IgD-negative memory B cell (primary cell): Measurements from ENCODE around the gene ZNF407. TPM values are rescaled to one million over a fixed set of nuclear protein-coding genes. Genes with fewer than 3 reads are reported as not detected.
"Not testable (repeated sequence)": the region's sequence is repeated elsewhere in the genome, so short reads cannot be mapped to it uniquely, and the experiment has no call there.

Source experiments
- H3K27ac Mint-ChIP-seq, 3 donors: one replicate each; pipeline ENCODE4 v1.8.0; 2020 to 2022; ENCODE audit warnings: mild to moderate bottlenecking in 3 of 3, mixed read lengths in 3 of 3, moderate library complexity in 1 of 3
- H3K27me3 Mint-ChIP-seq: one replicate; pipeline ENCODE4 v1.8.0; 2021; ENCODE audit warnings: mixed read lengths
- H3K36me3 Mint-ChIP-seq: one replicate; pipeline ENCODE4 v1.8.0; 2020; ENCODE audit warnings: mild to moderate bottlenecking, mixed read lengths
- H3K4me1 Mint-ChIP-seq, 3 donors: one replicate each; pipeline ENCODE4 v1.8.0; 2020 to 2022; ENCODE audit warnings: mixed read lengths in 3 of 3, mild to moderate bottlenecking in 1 of 3
- H3K4me3 Mint-ChIP-seq, 4 donors: one replicate each; pipeline ENCODE4 v1.8.0; 2020 to 2022; ENCODE audit warnings: mild to moderate bottlenecking in 4 of 4, mixed read lengths in 4 of 4, moderate library complexity in 3 of 4
- H3K9me3 Mint-ChIP-seq, 3 donors: one replicate each; pipeline ENCODE4 v1.8.0; 2020 to 2021; ENCODE audit warnings: mixed read lengths in 3 of 3, mild to moderate bottlenecking in 1 of 3
- polyA plus RNA-seq: library from polyadenylated mRNA; unstranded; fragments of 300-500 nt; fragmentation: Illumina TruSeq; gene quantifications from one replicate; pipeline ENCODE4 v1.2.3, GENCODE V29; 2021

ZNF407 gene
- 3.8 TPM for polyA plus RNA-seq

- no peaks in the 10 kb centered on the region for H3K9me3 Mint-ChIP-seq
- H3K36me3 Mint-ChIP-seq = peaks cover 8% of the 10 kb centered on the region
Measured at GRCh38 chr18:74597662-74598349, at the start of gene ZNF407. Gene ZNF407 (plus strand): TSS chr18:74597870. CDS start chr18:74631020, 33,150 bp downstream.

DNA sequence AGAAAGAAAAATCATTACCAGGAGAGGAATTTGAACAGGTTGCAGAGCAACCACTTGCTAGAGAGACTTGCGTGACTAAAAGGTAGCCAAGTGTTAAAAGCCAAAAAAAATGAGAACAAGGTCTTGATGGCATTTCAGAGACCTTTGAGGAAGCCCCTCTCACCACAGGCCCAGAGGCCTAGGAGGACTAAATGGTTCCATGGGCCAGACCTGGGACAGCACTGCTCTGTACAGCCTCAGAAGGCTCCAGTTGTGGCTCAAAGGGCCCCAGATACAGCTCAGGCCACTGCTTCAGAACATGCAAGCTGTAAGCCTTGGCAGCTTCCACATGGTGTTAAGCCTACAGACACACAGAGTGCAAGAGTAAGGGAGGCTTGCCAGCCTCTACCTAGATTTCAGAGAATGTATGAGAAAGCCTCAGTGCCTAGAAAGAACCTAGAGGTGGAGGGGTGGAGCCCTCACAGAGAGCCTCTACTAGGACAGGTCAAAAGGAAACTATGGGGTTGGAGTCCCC lies 48.0 kb upstream of the ZNF407 start:
- peaks cover 1% of the 10 kb centered on the region for H3K27me3 Mint-ChIP-seq
- no peak overlapping the region for H3K27ac Mint-ChIP-seq
- peaks cover 0 to 2% (median 2%) of the 10 kb centered on the region in 3 donors for H3K4me1 Mint-ChIP-seq
- peaks cover 1% of the 10 kb centered on the region for H3K36me3 Mint-ChIP-seq
- peak overlapping the region in 1 of 4 donors; percentile 30 for H3K4me3 Mint-ChIP-seq
- H3K9me3 Mint-ChIP-seq = peaks cover 2 to 13% (median 11%) of the 10 kb centered on the region in 3 donors

More at GRCh38 chr18:74597662-74598349, at the start of gene ZNF407:
- peaks cover 29 to 47% (median 43%) of the 10 kb centered on the region in 3 donors for H3K4me1 Mint-ChIP-seq
- H3K4me3 Mint-ChIP-seq = peak within 1 kb of the TSS; percentile 93 to 99 (median 98)
- peak within 1 kb of the TSS; percentile 99 for H3K27ac Mint-ChIP-seq
- no peaks in the 10 kb centered on the region for H3K27me3 Mint-ChIP-seq

DNA sequence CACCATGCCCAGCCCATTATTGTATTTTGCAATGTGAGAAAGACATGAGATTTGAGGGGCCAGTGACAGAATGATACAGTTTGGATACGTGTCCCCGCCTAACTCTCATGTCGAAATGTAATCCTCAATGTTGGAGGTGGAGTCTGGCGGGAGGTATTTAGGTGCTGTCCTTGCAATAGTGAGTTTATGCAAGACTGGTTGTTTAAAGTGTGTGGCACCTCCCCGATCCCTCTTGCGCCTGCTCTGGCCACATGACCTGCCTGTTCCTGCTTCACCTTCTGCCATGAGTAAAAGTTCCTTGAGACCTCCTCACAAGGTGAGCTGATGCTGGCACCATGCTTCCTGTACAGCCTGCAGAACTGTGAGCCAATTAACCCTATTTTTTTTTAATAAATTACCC lies 46.8 kb upstream of the ZNF407 start:
- H3K9me3 Mint-ChIP-seq = peaks cover 2 to 13% (median 11%) of the 10 kb centered on the region in 3 donors
- peaks cover 1% of the 10 kb centered on the region for H3K27me3 Mint-ChIP-seq
- H3K36me3 Mint-ChIP-seq = peaks cover 1% of the 10 kb centered on the region
- H3K4me1 Mint-ChIP-seq = peaks cover 0 to 2% (median 2%) of the 10 kb centered on the region in 3 donors
- H3K27ac Mint-ChIP-seq = no peak overlapping the region
- H3K4me3 Mint-ChIP-seq = peak overlapping the region in 1 of 4 donors; percentile 78

DNA sequence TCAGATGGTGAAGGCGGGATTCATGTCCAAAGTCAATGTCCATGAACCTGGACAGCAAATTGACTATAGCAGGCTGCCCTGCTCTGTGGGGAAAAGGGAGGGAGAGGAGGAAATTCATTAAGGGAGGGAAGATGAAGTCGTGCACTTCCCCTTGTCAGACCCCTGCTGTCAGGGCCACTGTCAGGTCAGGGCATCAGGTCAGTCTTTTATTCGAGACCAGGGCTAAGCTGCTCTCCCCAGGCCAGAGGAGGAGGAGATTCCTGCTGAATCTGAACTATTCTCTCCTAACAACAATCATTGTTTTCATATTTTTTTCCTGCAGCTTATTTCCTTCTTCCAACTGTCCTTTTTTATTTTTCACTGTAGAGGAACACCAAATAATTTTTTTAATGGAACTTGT lies 46.2 kb upstream of the ZNF407 start:
- peaks cover 1% of the 10 kb centered on the region for H3K27me3 Mint-ChIP-seq
- H3K4me3 Mint-ChIP-seq = no peak overlapping the region
- peaks cover 0 to 2% (median 2%) of the 10 kb centered on the region in 3 donors for H3K4me1 Mint-ChIP-seq
- peaks cover 1% of the 10 kb centered on the region for H3K36me3 Mint-ChIP-seq
- H3K27ac Mint-ChIP-seq = no peak overlapping the region
- H3K9me3 Mint-ChIP-seq = peaks cover 2 to 13% (median 11%) of the 10 kb centered on the region in 3 donors

- no peak overlapping the region for H3K27ac Mint-ChIP-seq
- H3K4me3 Mint-ChIP-seq = peak overlapping the region in 1 of 4 donors; percentile 56
- peaks cover 1% of the 10 kb centered on the region for H3K27me3 Mint-ChIP-seq
- H3K4me1 Mint-ChIP-seq = peaks cover 0 to 2% (median 2%) of the 10 kb centered on the region in 3 donors
- peaks cover 2 to 13% (median 11%) of the 10 kb centered on the region in 3 donors for H3K9me3 Mint-ChIP-seq
- peaks cover 1% of the 10 kb centered on the region for H3K36me3 Mint-ChIP-seq
Measured at GRCh38 chr18:74551936-74552555, 45.6 kb upstream of the ZNF407 start.

- peaks cover 0 to 2% (median 2%) of the 10 kb centered on the region in 3 donors for H3K4me1 Mint-ChIP-seq
- peaks cover 1% of the 10 kb centered on the region for H3K36me3 Mint-ChIP-seq
- H3K4me3 Mint-ChIP-seq = no peak overlapping the region
- H3K9me3 Mint-ChIP-seq = no peaks in the 10 kb centered on the region
- no peak overlapping the region for H3K27ac Mint-ChIP-seq
- H3K27me3 Mint-ChIP-seq = peaks cover 5% of the 10 kb centered on the region
Measured at GRCh38 chr18:74556126-74556525, 41.5 kb upstream of the ZNF407 start.

- Mint-ChIP-seq H3K4me1 (no peaks in the 10 kb centered on the region), H3K4me3 (no peak overlapping the region), H3K27ac (no peak overlapping the region), H3K36me3 (no peaks in the 10 kb centered on the region), H3K9me3 (no peaks in the 10 kb centered on the region), H3K27me3 (peaks cover 5% of the 10 kb centered on the region)
Measured at GRCh38 chr18:74558096-74558495, 39.6 kb upstream of the ZNF407 start.

DNA sequence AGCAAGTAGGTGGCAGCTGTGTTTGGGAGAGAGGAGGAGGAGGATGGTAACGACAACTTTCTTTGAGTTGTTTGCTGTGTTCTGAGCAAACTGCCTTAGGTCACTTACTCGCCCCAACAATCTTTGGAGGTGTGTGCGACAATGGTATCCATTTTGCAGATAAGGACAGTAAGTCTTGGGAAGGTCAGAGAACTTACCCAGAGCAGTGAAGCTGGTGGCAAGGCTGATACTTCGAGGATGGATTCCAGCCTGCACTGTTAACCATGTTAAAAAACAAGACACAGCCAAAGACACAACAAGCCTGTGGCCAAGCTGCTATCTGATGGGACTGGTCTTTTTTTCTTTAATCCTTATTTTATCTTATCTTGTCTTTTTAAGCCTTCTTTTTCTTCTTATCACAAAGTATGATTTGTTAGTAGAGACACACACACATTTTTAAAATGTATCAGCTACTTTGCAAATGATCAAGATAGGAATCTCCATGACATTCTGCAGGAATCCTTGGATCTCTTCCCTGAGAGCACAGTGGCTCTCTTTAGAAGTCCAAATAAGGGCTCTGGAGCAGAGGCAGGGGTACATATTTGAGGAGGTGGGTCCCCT lies 35.4 kb upstream of the ZNF407 start:
- no peaks in the 10 kb centered on the region for H3K4me1 Mint-ChIP-seq
- H3K27me3 Mint-ChIP-seq = peaks cover 5% of the 10 kb centered on the region
- peaks cover 5% of the 10 kb centered on the region for H3K36me3 Mint-ChIP-seq
- H3K27ac Mint-ChIP-seq = no peak overlapping the region
- no peak overlapping the region for H3K4me3 Mint-ChIP-seq
- peaks cover 2 to 11% (median 4%) of the 10 kb centered on the region in 3 donors for H3K9me3 Mint-ChIP-seq

- no peaks in the 10 kb centered on the region for H3K4me1 Mint-ChIP-seq
- H3K4me3 Mint-ChIP-seq = no peak overlapping the region
- no peak overlapping the region for H3K27ac Mint-ChIP-seq
- H3K27me3 Mint-ChIP-seq = peaks cover 5% of the 10 kb centered on the region
- peaks cover 2 to 12% (median 4%) of the 10 kb centered on the region in 3 donors for H3K9me3 Mint-ChIP-seq
- H3K36me3 Mint-ChIP-seq = peaks cover 5% of the 10 kb centered on the region
Measured at GRCh38 chr18:74562775-74563174, 34.9 kb upstream of the ZNF407 start.

DNA sequence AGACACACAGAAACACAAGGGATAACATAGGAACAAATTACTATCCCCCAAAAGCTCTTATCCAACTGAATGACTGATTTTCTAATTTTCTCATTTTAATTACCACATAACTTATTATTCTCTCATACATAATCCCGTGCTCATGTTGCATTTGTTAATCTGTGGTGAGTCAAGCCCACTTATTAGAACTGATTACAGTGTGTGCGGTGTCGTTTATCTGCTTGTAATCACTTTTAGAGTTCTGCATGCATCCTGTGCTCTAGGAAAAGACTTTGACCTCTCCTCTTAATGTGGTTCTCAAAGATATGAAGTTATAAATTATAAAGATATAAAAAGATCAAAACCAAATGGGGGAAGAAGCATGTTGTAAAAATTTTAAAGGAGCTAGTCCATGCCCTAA lies 33.7 kb upstream of the ZNF407 start:
- Mint-ChIP-seq H3K36me3 (peaks cover 7% of the 10 kb centered on the region), H3K9me3 (peaks cover 2 to 12% (median 8%) of the 10 kb centered on the region in 3 donors), H3K27me3 (peaks cover 8% of the 10 kb centered on the region), H3K27ac (no peak overlapping the region), H3K4me1 (peaks cover 0 to under 1% (median under 1%) of the 10 kb centered on the region in 3 donors), H3K4me3 (no peak overlapping the region)

DNA sequence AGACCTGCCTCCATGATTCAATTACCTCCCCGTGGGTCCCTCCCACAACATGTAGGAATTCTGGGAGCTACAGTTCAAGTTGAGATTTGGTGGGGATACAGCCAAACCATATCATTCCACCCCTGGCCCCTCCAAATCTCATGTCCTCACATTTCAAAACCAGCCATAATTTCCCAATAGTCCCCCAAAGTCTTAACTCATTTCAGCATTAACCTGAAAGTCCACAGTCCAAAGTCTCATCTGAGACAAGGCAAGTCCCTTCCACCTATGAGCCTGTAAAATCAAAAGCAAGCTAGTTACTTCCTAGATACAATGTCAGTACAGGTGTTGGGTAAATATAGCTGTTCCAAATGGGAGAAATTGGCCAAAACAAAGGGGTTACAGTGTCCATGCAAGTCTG lies 32.5 kb upstream of the ZNF407 start:
- H3K27ac Mint-ChIP-seq, H3K36me3 Mint-ChIP-seq, H3K4me1 Mint-ChIP-seq, H3K27me3 Mint-ChIP-seq: not testable (repeated sequence)
- Mint-ChIP-seq H3K9me3 (peaks cover 2 to 12% (median 8%) of the 10 kb centered on the region in 3 donors), H3K4me3 (peak overlapping the region in 2 of 4 donors; percentile 21 to 41)

DNA sequence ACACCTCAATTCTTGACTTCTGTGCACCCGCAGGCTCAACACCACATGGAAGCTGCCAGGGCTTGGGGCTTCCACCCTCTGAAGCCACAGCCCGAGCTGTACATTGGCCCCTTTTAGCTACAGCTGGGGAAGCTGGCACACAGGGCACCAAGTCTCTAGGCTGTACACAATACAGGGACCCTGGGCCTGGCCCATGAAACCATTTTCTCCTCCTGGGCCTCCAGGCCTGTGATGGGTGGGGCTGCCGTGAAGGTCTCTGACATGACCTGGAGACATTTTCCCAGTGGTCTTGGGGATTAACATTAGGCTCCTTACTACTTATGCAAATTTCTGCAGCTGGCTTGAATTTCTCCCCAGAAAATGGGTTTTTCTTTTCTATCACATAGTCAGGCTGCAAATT lies 31.7 kb upstream of the ZNF407 start:
- not testable (repeated sequence) for H3K27me3 Mint-ChIP-seq, H3K27ac Mint-ChIP-seq, H3K36me3 Mint-ChIP-seq, H3K4me1 Mint-ChIP-seq, H3K4me3 Mint-ChIP-seq
- peaks cover 2 to 12% (median 8%) of the 10 kb centered on the region in 3 donors for H3K9me3 Mint-ChIP-seq

GRCh38 chr18:74567822-74568221 lies 29.8 kb upstream of the ZNF407 start:
- peaks cover 9% of the 10 kb centered on the region for H3K27me3 Mint-ChIP-seq
- H3K4me1 Mint-ChIP-seq = peaks cover 0 to 6% (median 4%) of the 10 kb centered on the region in 3 donors
- no peak overlapping the region for H3K27ac Mint-ChIP-seq
- no peak overlapping the region for H3K4me3 Mint-ChIP-seq
- peaks cover 2 to 12% (median 8%) of the 10 kb centered on the region in 3 donors for H3K9me3 Mint-ChIP-seq
- H3K36me3 Mint-ChIP-seq = peaks cover 8% of the 10 kb centered on the region

- H3K4me1 Mint-ChIP-seq = peaks cover 0 to 7% (median 4%) of the 10 kb centered on the region in 3 donors
- peaks cover 9% of the 10 kb centered on the region for H3K27me3 Mint-ChIP-seq
- H3K36me3 Mint-ChIP-seq = peaks cover 8% of the 10 kb centered on the region
- peak overlapping the region in 1 of 3 donors; percentile 21 for H3K27ac Mint-ChIP-seq
- peaks cover 2 to 12% (median 8%) of the 10 kb centered on the region in 3 donors for H3K9me3 Mint-ChIP-seq
- H3K4me3 Mint-ChIP-seq = no peak overlapping the region
Measured at GRCh38 chr18:74569401-74569800, 28.3 kb upstream of the ZNF407 start.

- Mint-ChIP-seq H3K27ac (no peak overlapping the region), H3K4me3 (no peak overlapping the region), H3K4me1 (peaks cover 0 to 7% (median 4%) of the 10 kb centered on the region in 3 donors), H3K27me3 (peaks cover 9% of the 10 kb centered on the region), H3K9me3 (peaks cover 2 to 12% (median 7%) of the 10 kb centered on the region in 3 donors), H3K36me3 (peaks cover 8% of the 10 kb centered on the region)
Measured at GRCh38 chr18:74570266-74570665, 27.4 kb upstream of the ZNF407 start.
